Retinal pigment epithelial cell (primary cell): ENCODE measurements around the gene REM2.

Experiments used
- DNase-seq: peaks from one replicate; pipeline ENCODE4 v3.0.0-alpha.2; 2010; ENCODE audit warnings: low read depth
- H3K4me3 ChIP-seq: 2 replicates; pipeline ENCODE4 v1.5.1; 2011; ENCODE audit warnings: mild to moderate bottlenecking, low read length, control low read depth, moderate library complexity
- TF ChIP-seq, protein P1 (sequence below): conservative IDR thresholded peaks from 2 replicates; pipeline ENCODE4 v1.5.1; 2011; ENCODE audit warnings: low read depth, low read length, control low read depth, inconsistent platforms

The REM2 gene

DNA sequence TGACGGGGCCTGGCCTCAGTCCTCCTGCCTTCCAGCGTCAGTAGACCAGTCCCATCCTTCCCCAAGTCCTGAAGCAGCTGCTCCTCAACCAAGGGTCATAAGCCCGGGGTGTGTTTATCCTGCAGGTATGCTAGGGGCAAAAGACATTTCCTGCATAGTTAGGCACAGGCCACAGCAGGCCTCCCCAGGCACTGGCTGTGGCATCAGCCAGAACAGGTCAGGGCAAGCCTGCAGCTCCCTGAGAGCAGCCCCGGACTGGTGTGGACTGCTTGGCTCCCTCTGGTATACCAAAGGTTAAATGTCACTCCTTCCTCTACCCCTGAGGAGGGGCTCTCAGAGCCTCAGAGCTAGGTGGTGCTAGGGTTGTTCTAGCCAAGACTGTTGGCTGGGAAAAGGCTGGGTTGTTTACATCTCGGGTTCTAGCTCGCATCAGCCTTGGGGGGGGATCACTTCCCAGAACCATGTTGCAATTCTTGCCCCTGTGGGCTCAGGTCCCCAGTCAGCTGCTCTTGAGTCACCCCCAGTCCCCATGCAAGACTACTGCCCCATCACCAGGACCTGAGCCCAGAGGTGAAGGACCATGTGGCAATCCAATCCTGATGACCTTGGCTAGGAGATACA, 43.8 kb upstream of the REM2 start:
- DNase-seq: no peak
- TF ChIP-seq, protein P1, sequence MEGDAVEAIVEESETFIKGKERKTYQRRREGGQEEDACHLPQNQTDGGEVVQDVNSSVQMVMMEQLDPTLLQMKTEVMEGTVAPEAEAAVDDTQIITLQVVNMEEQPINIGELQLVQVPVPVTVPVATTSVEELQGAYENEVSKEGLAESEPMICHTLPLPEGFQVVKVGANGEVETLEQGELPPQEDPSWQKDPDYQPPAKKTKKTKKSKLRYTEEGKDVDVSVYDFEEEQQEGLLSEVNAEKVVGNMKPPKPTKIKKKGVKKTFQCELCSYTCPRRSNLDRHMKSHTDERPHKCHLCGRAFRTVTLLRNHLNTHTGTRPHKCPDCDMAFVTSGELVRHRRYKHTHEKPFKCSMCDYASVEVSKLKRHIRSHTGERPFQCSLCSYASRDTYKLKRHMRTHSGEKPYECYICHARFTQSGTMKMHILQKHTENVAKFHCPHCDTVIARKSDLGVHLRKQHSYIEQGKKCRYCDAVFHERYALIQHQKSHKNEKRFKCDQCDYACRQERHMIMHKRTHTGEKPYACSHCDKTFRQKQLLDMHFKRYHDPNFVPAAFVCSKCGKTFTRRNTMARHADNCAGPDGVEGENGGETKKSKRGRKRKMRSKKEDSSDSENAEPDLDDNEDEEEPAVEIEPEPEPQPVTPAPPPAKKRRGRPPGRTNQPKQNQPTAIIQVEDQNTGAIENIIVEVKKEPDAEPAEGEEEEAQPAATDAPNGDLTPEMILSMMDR: no peak
- H3K4me3 ChIP-seq: peak overlapping the region; percentile 96

- TF ChIP-seq, protein P1: no peak
- DNase-seq: no peak
- H3K4me3 ChIP-seq: no peak overlapping the region
Measured at GRCh38 chr14:22841311-22841710, 41.7 kb upstream of the REM2 start.

- DNase-seq: no peak
- no peak overlapping the region for H3K4me3 ChIP-seq
- TF ChIP-seq, protein P1: no peak
Measured at GRCh38 chr14:22841769-22842168, 41.3 kb upstream of the REM2 start.

- no peak overlapping the region for H3K4me3 ChIP-seq
- TF ChIP-seq, protein P1: no peak
- no peak for DNase-seq
Measured at GRCh38 chr14:22842211-22843122, 40.6 kb upstream of the REM2 start.

DNA sequence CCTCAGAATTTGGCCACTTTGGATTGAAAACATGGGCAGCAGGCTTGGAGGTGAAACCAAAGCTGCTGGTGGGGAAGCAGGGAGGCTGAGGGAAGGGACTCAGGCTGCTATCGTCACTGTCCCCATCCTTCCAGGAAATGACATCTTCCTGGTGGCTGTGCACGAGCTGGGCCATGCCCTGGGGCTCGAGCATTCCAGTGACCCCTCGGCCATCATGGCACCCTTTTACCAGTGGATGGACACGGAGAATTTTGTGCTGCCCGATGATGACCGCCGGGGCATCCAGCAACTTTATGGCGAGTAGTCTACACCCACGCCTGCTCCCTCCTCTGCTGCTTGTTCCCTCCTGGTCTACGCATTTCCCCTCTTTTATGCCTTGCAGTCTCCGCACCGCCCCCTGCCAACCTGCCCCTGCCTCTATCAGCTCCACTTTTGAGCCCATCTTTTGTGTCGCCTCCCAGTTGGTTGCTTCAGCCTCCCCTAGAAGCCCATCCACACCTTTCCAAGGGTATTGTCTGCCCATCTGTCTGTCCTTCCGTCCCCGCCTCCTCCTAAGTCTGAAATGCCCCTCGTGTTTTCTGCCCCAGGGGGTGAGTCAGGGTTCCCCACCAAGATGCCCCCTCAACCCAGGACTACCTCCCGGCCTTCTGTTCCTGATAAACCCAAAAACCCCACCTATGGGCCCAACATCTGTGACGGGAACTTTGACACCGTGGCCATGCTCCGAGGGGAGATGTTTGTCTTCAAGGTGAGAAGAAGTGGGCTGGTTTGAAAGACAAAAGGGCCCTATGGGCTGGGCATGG, 39.7 kb upstream of the REM2 start:
- H3K4me3 ChIP-seq: no peak overlapping the region
- DNase-seq: no peak
- TF ChIP-seq, protein P1: no peak

DNA sequence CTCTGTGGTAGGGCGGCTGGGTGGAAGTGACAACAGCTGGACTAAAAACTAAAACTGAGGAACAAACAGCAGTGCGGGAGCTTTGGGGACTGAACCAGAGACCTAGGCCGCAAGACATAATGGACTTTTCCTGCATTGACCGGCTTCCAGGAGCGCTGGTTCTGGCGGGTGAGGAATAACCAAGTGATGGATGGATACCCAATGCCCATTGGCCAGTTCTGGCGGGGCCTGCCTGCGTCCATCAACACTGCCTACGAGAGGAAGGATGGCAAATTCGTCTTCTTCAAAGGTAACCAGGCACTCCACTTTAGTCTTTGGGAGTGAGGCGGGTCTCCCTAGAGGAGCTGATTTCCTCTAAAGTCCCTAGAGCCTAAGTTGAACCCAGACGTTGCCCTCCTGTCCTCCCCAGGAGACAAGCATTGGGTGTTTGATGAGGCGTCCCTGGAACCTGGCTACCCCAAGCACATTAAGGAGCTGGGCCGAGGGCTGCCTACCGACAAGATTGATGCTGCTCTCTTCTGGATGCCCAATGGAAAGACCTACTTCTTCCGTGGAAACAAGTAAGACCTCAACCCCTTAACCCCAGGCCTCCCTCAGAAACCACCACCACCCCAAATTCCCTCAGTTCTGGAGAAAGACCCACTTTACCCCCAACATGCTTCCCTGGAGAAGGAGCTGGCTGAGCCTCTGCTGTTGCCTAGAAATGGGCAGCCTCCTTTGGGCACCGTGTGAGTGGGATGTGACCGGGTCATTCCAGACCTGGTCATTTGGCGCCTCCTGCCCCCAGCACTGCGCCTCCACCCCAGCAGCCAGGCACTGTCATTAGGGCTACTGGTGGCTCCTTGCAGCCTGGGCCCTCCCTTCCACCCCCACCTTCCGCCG, 38.6 kb upstream of the REM2 start:
- H3K4me3 ChIP-seq: no peak overlapping the region
- TF ChIP-seq, protein P1: no peak
- no peak for DNase-seq
